Activated T-helper 17 cell treated with anti-CD3 and anti-CD28 coated beads, Interleukin-2, amount 50 U/mL, for 72 hours (primary cell): ENCODE measurements around the gene ZFP36L1. TPM values are rescaled to one million over a fixed set of nuclear protein-coding genes. Genes with fewer than 3 reads are reported as not detected.

Experiments
- ATAC-seq: fragments of 150-1000 bp; cut with Tn5 transposase; replicated peaks from 2 replicates; pipeline ENCODE4 v1.10.0; 2021; ENCODE audit warnings: mild to moderate bottlenecking, moderate library complexity
- H3K27ac Mint-ChIP-seq: one replicate; pipeline ENCODE4 v1.8.0; 2022; ENCODE audit warnings: mixed read lengths
- H3K27me3 Mint-ChIP-seq: one replicate; pipeline ENCODE4 v1.8.0; 2022; ENCODE audit warnings: mixed read lengths
- H3K36me3 Mint-ChIP-seq: one replicate; pipeline ENCODE4 v1.8.0; 2022; ENCODE audit warnings: low read depth, mild to moderate bottlenecking, mixed read lengths
- H3K4me1 Mint-ChIP-seq: one replicate; pipeline ENCODE4 v1.8.0; 2022; ENCODE audit warnings: mixed read lengths
- H3K4me3 Mint-ChIP-seq: one replicate; pipeline ENCODE4 v1.8.0; 2022; ENCODE audit warnings: mild to moderate bottlenecking, mixed read lengths
- H3K9me3 Mint-ChIP-seq: one replicate; pipeline ENCODE4 v1.8.0; 2022; ENCODE audit warnings: mixed read lengths
- total RNA-seq, 2 donors: library from RNA; stranded (reverse); gene quantifications; one replicate each; pipeline ENCODE4 v1.2.3, GENCODE V29; 2022

ZFP36L1 gene
- total RNA-seq, 2 donors from 2014 or later: 57.7 to 146 TPM

DNA sequence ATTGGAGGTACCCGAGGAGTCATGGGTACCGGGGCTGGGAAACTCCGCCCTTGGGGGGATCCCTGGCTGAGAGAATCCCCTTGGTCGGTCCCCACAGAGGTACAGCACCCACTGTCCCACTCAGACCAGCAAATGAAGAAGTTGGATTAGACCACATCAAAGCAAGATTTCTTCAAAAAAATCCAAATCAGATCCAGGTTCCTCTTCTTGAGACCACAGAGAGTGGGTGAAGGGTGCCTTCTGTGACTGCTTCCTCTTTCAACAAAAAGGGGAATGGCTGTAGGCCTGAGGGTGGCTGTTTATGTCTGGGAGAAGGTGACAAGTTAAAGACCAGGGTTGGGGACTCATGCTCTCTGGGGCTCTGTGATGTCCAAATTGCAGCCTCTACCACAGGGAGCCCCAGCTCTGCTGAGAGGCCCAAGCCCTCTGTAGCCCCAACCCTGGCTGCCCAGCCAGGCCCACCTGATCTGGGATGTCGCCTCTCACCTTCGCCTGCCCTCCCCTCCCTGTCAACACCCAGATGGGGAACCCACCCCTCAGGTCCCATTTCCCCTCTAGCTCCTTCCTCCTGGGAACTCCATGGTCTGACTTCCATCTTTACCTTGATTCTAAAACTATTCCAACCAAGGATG, 50.9 kb downstream of the ZFP36L1 start:
- H3K9me3 Mint-ChIP-seq: peaks cover 4% of the 10 kb centered on the region
- peaks cover 6% of the 10 kb centered on the region for H3K4me1 Mint-ChIP-seq
- H3K27me3 Mint-ChIP-seq: no peaks in the 10 kb centered on the region
- H3K27ac Mint-ChIP-seq: no peak overlapping the region
- H3K4me3 Mint-ChIP-seq: no peak overlapping the region
- ATAC-seq: no peak
- H3K36me3 Mint-ChIP-seq: no peaks in the 10 kb centered on the region

DNA sequence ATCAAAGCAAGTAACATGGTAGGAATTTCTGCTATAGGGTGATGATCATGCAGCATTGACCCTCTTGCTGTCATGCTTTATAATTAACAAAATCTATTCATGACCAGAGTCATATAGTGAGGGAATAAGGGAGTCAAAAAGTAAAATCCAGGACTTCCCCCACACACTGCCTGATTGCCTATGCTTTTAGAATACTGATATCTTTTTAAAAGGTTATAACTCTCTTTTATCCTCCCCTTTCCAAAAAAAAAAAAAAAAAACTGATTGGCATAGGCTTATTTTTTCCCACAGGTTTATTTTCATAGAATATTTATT, 51.4 kb downstream of the ZFP36L1 start:
- no peaks in the 10 kb centered on the region for H3K27me3 Mint-ChIP-seq
- H3K36me3 Mint-ChIP-seq: no peaks in the 10 kb centered on the region
- ATAC-seq: no peak
- no peak overlapping the region for H3K27ac Mint-ChIP-seq
- H3K9me3 Mint-ChIP-seq: peaks cover 4% of the 10 kb centered on the region
- H3K4me1 Mint-ChIP-seq: peaks cover 6% of the 10 kb centered on the region
- H3K4me3 Mint-ChIP-seq: no peak overlapping the region

DNA sequence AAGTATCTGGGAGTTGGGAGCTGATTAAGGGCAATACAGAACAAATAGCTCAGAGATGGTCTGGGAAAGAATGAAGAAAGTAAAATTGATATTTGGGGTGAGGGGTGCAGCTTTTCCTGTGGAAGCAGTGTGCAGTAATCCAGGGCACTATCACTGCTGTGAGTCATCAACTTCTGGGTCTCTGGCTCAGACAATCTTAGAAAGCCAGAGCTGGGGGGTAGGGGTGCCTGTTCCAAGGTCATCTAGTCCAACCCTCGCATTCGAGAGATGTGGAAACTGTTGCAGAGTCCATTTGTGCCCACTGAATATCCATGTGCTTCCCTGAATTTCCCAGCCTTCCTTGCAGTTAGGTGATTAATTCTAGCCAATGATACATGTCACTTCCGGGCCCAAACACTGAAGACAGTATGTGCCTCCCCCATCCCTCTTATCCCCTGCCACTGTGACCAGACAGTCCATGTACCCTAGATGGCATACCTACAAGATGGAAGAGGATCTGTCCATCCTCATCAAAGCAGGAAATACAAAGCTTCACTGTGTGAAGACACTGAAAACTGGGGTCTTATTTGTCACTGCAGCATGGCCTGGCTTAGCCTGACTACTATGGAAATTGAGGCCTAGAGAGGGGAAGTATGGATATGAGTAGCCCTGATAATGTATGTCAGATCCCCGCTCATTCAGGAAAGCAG, 51.9 kb downstream of the ZFP36L1 start:
- H3K4me3 Mint-ChIP-seq: no peak overlapping the region
- peaks cover 4% of the 10 kb centered on the region for H3K9me3 Mint-ChIP-seq
- no peak for ATAC-seq
- H3K4me1 Mint-ChIP-seq: peaks cover 10% of the 10 kb centered on the region
- no peaks in the 10 kb centered on the region for H3K27me3 Mint-ChIP-seq
- H3K36me3 Mint-ChIP-seq: no peaks in the 10 kb centered on the region
- H3K27ac Mint-ChIP-seq: no peak overlapping the region

DNA sequence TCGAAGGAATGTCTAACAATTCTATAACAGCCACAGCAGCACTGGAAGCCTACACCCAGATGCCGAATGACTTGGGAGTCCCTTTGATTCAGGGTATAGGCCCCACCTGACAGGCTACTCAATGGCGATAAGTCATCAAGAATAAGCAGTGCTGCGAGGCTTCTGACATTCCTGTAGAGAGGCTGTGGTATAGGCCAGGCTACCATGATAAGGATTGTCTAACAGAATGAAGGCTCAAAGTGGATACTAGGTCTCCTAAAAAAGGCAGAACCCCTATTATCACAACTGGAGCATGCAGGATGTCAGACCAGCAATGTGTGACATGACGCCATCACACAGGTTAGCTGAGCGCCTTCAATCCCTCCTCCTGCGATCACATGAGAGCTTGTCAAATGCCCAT, 53.2 kb downstream of the ZFP36L1 start:
- Mint-ChIP-seq H3K4me1 (peaks cover 13% of the 10 kb centered on the region), H3K9me3 (peaks cover 4% of the 10 kb centered on the region), H3K4me3 (no peak overlapping the region), H3K27me3 (no peaks in the 10 kb centered on the region), H3K36me3 (no peaks in the 10 kb centered on the region), H3K27ac (no peak overlapping the region)
- ATAC-seq: no peak

DNA sequence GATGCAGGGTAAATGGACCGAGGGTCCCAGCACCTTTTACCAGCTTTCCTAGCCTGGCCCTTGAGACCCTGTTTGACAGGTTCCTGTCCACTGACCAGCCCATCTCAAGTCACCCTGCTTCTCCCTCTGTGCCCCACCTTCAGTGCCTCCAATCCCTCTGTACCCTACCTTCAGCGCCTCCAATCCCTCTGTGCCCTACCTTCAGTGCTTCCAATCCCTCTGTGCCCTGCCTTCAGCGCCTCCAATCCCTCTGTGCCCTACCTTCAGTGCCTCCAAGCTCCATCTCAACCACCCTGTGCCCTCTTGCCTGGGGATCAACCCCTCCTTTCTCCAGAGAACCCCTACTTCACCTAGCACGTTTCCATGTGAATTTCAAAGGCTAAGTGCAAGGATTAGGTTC, 54.3 kb downstream of the ZFP36L1 start:
- no peak overlapping the region for H3K4me3 Mint-ChIP-seq
- H3K27ac Mint-ChIP-seq: peak overlapping the region; percentile 8
- no peaks in the 10 kb centered on the region for H3K27me3 Mint-ChIP-seq
- peaks cover 18% of the 10 kb centered on the region for H3K4me1 Mint-ChIP-seq
- H3K9me3 Mint-ChIP-seq: peaks cover 4% of the 10 kb centered on the region
- no peaks in the 10 kb centered on the region for H3K36me3 Mint-ChIP-seq
- ATAC-seq: no peak

Other genes with a start within 250 kb of the ZFP36L1 start
- gene ACTN1, start 186.2 kb upstream of the ZFP36L1 start, total RNA-seq: 10 to 100 TPM; 38.3 to 54.1 TPM